ENCODE results near the gene RPL35A.

Gene RPL35A

DNA sequence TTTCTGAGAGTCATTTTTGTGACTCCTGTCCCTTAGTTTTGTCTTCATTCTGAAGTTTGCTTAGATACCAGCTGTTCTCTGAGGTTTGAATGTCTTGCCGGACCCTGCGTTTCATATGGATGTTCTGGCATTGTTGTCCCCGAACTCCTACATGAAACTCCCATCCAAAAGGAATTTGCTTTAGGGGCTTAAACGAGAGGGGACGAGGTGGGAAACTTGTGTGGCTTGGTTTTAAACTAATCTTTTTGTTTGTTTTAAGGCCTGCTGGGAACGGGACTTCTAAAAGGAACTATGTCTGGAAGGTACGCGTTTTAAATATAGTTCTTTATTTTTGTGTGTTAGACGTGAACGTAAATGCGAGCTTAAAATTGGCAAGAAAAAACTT, 679 bp downstream of the RPL35A start:
- TF ChIP-seq TAF1 (IDR thresholded peaks at IDR 0.05; ENCODE audit: borderline replicate concordance, insufficient read depth, low read length) (no peak), SIN3A (IDR thresholded peaks at IDR 0.05; ENCODE audit: borderline replicate concordance, insufficient read depth, low read length) (no peak), FOXP2 (optimal IDR thresholded peaks at IDR 0.05; ENCODE audit: borderline replicate concordance, extremely low read depth, extremely low read length, insufficient read depth) (no peak)
- TF ChIP-seq, protein P1, sequence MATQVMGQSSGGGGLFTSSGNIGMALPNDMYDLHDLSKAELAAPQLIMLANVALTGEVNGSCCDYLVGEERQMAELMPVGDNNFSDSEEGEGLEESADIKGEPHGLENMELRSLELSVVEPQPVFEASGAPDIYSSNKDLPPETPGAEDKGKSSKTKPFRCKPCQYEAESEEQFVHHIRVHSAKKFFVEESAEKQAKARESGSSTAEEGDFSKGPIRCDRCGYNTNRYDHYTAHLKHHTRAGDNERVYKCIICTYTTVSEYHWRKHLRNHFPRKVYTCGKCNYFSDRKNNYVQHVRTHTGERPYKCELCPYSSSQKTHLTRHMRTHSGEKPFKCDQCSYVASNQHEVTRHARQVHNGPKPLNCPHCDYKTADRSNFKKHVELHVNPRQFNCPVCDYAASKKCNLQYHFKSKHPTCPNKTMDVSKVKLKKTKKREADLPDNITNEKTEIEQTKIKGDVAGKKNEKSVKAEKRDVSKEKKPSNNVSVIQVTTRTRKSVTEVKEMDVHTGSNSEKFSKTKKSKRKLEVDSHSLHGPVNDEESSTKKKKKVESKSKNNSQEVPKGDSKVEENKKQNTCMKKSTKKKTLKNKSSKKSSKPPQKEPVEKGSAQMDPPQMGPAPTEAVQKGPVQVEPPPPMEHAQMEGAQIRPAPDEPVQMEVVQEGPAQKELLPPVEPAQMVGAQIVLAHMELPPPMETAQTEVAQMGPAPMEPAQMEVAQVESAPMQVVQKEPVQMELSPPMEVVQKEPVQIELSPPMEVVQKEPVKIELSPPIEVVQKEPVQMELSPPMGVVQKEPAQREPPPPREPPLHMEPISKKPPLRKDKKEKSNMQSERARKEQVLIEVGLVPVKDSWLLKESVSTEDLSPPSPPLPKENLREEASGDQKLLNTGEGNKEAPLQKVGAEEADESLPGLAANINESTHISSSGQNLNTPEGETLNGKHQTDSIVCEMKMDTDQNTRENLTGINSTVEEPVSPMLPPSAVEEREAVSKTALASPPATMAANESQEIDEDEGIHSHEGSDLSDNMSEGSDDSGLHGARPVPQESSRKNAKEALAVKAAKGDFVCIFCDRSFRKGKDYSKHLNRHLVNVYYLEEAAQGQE (IDR thresholded peaks at IDR 0.05; ENCODE audit: insufficient read depth in 1 of 2, low read depth in 2 of 2, low read length in 2 of 2) = no peak

DNA sequence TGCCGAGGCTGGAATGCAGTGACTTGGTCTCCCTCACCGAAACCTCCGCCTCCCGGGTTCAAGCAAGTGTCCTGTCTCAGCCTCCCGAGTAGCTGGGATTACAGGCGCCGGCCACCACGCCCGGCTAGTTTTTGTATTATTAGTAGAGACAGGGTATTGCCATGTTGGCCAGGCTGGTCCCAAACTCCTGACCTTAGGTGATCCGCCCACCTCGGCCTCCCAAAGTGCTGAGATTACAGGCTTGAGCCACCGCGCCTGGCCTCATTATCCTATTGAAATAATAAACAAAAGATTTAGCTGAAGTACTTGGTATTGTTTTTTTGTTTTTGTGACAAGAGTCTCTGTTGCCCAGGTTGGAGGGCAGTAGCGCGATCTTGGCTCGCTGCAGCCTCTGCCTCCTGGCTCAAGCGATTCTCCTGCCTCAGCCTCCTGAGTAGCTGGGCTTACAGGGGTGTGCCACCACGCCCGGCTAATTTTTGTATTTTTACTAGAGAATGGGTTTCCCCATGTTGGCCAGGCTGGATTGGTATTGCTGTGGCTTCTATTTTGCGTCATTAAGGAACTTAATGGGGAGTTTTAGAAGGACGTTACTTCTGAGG, 1.5 kb downstream of the RPL35A start:
- TF ChIP-seq FOXP2 (optimal IDR thresholded peaks at IDR 0.05; ENCODE audit: borderline replicate concordance, extremely low read depth, extremely low read length, insufficient read depth) = no peak
- TF ChIP-seq POLR2AphosphoS5 (IDR thresholded peaks at IDR 0.05; ENCODE audit: low read depth, low read length) = no peak
- no peak for TF ChIP-seq SIN3A (IDR thresholded peaks at IDR 0.05; ENCODE audit: borderline replicate concordance, insufficient read depth, low read length)
- no peak for TF ChIP-seq TAF1 (IDR thresholded peaks at IDR 0.05; ENCODE audit: borderline replicate concordance, insufficient read depth, low read length)

DNA sequence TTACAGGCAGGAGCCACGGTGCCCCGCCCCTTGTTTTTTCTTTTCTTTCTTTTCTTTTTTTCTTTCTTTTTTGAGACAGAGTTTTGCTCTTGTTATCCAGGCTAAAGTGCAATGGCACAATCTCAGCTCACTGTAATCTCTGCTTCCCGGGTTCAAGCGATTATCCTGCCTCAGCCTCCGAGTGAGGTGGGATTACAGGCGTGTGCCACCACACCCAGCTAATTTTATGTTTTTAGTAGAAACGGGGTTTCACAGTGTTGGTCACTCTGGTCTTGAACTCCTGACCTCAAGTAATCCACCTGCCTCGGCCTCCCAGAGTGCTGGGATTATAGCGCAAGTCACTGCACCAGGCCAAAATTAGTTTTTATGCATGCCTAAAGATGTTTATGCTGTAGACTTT, 2.5 kb downstream of the RPL35A start:
- TF ChIP-seq TAF1 (IDR thresholded peaks at IDR 0.05; ENCODE audit: borderline replicate concordance, insufficient read depth, low read length) (no peak), FOXP2 (optimal IDR thresholded peaks at IDR 0.05; ENCODE audit: borderline replicate concordance, extremely low read depth, extremely low read length, insufficient read depth) (no peak), SIN3A (IDR thresholded peaks at IDR 0.05; ENCODE audit: borderline replicate concordance, insufficient read depth, low read length) (no peak), POLR2AphosphoS5 (IDR thresholded peaks at IDR 0.05; ENCODE audit: low read depth, low read length) (no peak)
- TF ChIP-seq, protein P1 (IDR thresholded peaks at IDR 0.05; ENCODE audit: insufficient read depth in 1 of 2, low read depth in 2 of 2, low read length in 2 of 2) = no peak

DNA sequence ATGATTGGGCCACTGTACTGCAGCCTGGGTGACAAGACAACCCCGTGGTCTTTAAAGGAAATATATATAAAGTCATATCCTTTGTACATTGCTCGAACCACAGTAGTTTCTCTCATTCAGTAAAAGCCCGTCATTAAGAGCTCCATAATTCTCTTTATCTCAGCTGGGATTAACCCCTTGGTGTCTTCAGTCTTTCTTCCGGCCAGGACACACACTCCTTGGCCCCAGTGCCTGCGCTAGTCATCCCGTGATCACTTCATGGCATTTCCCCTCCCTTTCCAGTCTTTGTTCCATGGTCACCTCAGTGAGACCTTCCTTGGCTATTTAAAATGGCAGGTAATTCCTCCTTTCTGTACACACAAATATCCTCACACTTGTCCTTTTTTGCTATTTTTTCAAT, 3.3 kb downstream of the RPL35A start:
- no peak for TF ChIP-seq POLR2AphosphoS5 (IDR thresholded peaks at IDR 0.05; ENCODE audit: low read depth, low read length)

DNA sequence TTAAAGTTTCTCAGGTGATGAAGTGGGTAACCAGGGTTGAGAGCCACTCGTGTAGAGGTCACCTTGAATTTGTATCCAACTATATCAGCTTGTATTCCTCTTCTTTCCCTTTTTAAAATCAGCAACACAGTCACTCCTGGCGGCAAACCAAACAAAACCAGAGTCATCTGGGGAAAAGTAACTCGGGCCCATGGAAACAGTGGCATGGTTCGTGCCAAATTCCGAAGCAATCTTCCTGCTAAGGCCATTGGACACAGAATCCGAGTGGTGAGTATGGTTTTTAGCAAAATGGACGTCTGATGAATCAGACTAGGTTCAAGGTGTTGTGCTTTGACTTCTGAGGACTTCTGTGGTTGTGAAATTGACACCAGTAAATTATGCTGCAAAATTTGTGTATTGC, 3.9 kb downstream of the RPL35A start:
- TF ChIP-seq FOXP2 (optimal IDR thresholded peaks at IDR 0.05; ENCODE audit: borderline replicate concordance, extremely low read depth, extremely low read length, insufficient read depth) (no peak), TAF1 (IDR thresholded peaks at IDR 0.05; ENCODE audit: borderline replicate concordance, insufficient read depth, low read length) (no peak), SIN3A (IDR thresholded peaks at IDR 0.05; ENCODE audit: borderline replicate concordance, insufficient read depth, low read length) (no peak), POLR2AphosphoS5 (IDR thresholded peaks at IDR 0.05; ENCODE audit: low read depth, low read length) (no peak)
- TF ChIP-seq, protein P1 (IDR thresholded peaks at IDR 0.05; ENCODE audit: insufficient read depth in 1 of 2, low read depth in 2 of 2, low read length in 2 of 2) = no peak

DNA sequence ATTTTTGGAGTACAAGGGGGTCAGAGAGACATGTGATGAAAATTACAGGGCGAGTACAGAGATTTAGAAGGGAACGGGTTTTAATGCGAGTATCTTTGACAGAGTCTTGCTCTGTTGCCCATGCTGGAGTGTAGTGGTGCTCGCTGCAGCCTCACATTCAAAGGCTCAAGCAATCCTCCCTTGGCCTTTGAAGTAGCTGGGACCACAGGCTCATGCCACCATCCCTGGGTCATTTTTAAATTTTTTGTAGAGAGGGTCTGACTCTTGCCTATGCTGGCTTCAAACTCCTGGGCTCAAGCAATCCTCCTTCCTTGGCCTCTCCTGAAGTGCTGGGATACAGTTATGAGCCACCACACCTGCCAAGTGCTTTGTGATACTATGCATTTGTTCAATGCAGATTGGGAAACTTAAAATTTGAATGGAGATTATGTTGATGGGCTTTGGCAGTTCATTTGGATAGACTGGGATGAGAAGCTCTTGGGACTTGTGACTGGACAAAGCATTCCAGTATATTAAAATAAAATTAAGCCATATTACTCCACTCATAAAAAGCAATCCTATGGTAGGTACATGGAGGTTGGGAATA, 6.0 kb downstream of the RPL35A start:
- TF ChIP-seq, protein P1 (IDR thresholded peaks at IDR 0.05; ENCODE audit: insufficient read depth in 1 of 2, low read depth in 2 of 2, low read length in 2 of 2) = no peak
- TF ChIP-seq SIN3A (IDR thresholded peaks at IDR 0.05; ENCODE audit: borderline replicate concordance, insufficient read depth, low read length) (no peak), FOXP2 (optimal IDR thresholded peaks at IDR 0.05; ENCODE audit: borderline replicate concordance, extremely low read depth, extremely low read length, insufficient read depth) (no peak), POLR2AphosphoS5 (IDR thresholded peaks at IDR 0.05; ENCODE audit: low read depth, low read length) (no peak), TAF1 (IDR thresholded peaks at IDR 0.05; ENCODE audit: borderline replicate concordance, insufficient read depth, low read length) (no peak)
